ENCODE data around the gene ADGRG2.

ADGRG2 gene, protein sequence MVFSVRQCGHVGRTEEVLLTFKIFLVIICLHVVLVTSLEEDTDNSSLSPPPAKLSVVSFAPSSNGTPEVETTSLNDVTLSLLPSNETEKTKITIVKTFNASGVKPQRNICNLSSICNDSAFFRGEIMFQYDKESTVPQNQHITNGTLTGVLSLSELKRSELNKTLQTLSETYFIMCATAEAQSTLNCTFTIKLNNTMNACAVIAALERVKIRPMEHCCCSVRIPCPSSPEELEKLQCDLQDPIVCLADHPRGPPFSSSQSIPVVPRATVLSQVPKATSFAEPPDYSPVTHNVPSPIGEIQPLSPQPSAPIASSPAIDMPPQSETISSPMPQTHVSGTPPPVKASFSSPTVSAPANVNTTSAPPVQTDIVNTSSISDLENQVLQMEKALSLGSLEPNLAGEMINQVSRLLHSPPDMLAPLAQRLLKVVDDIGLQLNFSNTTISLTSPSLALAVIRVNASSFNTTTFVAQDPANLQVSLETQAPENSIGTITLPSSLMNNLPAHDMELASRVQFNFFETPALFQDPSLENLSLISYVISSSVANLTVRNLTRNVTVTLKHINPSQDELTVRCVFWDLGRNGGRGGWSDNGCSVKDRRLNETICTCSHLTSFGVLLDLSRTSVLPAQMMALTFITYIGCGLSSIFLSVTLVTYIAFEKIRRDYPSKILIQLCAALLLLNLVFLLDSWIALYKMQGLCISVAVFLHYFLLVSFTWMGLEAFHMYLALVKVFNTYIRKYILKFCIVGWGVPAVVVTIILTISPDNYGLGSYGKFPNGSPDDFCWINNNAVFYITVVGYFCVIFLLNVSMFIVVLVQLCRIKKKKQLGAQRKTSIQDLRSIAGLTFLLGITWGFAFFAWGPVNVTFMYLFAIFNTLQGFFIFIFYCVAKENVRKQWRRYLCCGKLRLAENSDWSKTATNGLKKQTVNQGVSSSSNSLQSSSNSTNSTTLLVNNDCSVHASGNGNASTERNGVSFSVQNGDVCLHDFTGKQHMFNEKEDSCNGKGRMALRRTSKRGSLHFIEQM

DNA sequence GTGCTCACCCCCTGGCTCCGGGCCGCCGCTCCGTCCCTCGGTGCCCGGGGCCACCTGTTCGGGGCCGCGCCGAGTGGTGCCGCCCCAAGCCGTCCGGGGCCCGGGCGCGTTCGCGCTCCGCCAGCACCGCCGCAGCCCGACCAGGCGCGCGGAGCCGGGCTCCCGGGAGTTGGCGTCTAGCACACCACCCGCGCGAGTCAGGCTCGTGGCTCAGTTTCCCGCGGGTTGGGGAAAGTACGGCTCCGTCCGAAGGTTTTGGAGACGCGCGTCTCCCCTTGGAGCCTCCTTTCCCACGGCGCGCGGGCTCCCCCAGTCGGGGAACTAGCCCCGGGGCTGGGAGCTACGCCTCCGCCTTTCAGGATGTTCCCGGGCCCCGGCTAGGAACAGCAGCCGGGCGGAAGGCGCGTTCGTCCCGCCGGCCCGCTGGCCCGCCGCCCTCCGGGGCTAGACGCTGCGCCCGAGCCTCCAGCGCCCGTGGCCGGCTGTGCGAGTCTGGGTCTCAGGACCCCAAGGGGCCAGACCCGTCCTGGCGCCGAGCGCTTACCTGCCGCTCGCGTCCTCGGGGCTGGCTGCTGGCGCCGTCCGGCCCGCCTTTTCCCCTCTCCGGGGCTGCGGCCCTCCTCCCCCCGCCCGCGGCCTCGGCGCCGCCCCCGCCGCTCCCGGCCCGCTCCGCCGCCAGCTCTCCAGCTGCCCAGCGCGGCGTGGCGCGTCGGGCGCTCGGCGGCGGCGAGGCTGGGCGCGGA is at the start of gene ADGRG2:
Gene ADGRG2, minus strand, starts transcription at position 571 of the 743 bp plus-strand sequence. CDS start 53,634 bp downstream, outside the sequence.
- Histone ChIP-seq H3K27me3 (peaks cover 91% of the 10 kb centered on the region), H3K9me3 (no peaks in the 10 kb centered on the region), H3K27ac (no peak within 1 kb of the TSS), H3K4me3 (ENCODE audit: low read depth in 1 of 2, low read length in 1 of 2) (peak within 1 kb of the TSS in 1 of 2 experiments; percentile 24), H3K36me3 (no peaks in the 10 kb centered on the region), H3K4me1 (ENCODE audit: control insufficient read depth in 1 of 2, insufficient read depth in 1 of 2, low read depth in 1 of 2, low read length in 1 of 2) (no peaks in the 10 kb centered on the region)
- TF ChIP-seq, protein P1, sequence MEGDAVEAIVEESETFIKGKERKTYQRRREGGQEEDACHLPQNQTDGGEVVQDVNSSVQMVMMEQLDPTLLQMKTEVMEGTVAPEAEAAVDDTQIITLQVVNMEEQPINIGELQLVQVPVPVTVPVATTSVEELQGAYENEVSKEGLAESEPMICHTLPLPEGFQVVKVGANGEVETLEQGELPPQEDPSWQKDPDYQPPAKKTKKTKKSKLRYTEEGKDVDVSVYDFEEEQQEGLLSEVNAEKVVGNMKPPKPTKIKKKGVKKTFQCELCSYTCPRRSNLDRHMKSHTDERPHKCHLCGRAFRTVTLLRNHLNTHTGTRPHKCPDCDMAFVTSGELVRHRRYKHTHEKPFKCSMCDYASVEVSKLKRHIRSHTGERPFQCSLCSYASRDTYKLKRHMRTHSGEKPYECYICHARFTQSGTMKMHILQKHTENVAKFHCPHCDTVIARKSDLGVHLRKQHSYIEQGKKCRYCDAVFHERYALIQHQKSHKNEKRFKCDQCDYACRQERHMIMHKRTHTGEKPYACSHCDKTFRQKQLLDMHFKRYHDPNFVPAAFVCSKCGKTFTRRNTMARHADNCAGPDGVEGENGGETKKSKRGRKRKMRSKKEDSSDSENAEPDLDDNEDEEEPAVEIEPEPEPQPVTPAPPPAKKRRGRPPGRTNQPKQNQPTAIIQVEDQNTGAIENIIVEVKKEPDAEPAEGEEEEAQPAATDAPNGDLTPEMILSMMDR (IDR thresholded peaks at IDR 0.05), result no peak

DNA sequence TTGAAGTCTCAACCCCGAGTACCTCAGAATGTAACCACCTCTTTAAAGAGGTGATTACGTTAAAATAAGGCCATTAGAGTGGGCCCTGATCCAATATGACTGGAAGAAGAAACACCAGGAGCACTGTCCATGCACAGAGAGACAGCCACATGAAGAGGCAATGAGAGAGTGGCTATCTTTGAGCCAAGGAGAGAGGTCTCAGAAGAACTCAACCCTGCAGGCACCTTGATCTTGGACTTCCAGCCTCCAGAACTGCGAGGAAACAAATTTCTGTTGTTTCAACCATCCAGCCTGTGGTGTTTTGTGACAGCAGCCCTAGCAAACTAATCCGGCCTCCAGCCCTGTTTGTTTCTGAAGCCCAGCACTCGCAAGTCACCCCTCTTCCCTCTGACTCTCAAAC is 46.3 kb upstream of the ADGRG2 start:
- Histone ChIP-seq H3K36me3 (no peaks in the 10 kb centered on the region), H3K4me3 (ENCODE audit: low read depth in 1 of 2, low read length in 1 of 2) (no peak overlapping the region), H3K27me3 (no peaks in the 10 kb centered on the region), H3K4me1 (ENCODE audit: control insufficient read depth in 1 of 2, insufficient read depth in 1 of 2, low read depth in 1 of 2, low read length in 1 of 2) (no peaks in the 10 kb centered on the region), H3K9me3 (no peaks in the 10 kb centered on the region), H3K27ac (no peak overlapping the region)
- TF ChIP-seq, protein P1 (IDR thresholded peaks at IDR 0.05), result no peak

DNA sequence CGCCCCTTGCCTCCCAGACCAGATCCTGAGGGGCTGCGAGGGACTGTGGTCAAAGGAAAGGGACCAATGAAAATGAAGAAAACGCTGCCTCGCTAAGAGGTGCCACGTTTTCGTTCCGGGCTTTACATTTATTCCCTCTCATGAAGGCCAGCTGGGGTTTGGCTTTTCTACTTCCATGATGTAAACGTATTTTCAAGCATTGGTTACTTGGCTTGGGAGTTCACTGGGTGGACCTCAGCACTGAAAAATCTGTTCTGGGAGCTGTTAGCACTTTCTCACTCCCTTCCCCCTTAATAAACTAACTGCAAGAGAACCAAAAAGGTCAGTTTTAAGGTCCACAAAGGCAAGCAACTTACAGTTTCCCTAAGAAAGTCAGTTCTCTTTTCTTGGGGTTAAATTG is 40.6 kb upstream of the ADGRG2 start:
- Histone ChIP-seq H3K36me3 (no peaks in the 10 kb centered on the region), H3K27ac (no peak overlapping the region), H3K4me1 (ENCODE audit: control insufficient read depth in 1 of 2, insufficient read depth in 1 of 2, low read depth in 1 of 2, low read length in 1 of 2) (no peaks in the 10 kb centered on the region), H3K27me3 (no peaks in the 10 kb centered on the region), H3K9me3 (no peaks in the 10 kb centered on the region), H3K4me3 (ENCODE audit: low read depth in 1 of 2, low read length in 1 of 2) (no peak overlapping the region)
- TF ChIP-seq, protein P1 (IDR thresholded peaks at IDR 0.05), result no peak

DNA sequence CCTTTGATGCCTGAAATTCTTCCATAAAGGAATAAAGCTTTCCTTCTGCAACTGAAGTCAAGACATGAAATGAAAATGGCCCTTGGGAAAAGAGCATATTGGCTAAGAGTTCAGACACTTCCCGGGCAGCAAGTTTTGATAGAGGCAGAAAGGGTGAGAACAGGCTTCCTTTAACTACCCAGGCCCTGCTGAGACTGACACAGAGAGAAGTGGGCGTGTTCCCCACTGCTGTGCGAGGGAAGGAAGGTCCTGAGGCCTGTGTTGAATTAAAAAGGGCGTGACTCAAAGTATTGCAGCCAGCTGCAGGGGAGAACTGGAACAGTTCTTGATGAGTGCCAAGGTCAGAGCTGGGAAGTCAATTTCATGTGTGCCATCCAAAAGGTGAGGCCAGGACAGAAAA is 33.9 kb upstream of the ADGRG2 start:
- Histone ChIP-seq H3K27ac (no peak overlapping the region), H3K4me1 (ENCODE audit: control insufficient read depth in 1 of 2, insufficient read depth in 1 of 2, low read depth in 1 of 2, low read length in 1 of 2) (no peaks in the 10 kb centered on the region), H3K27me3 (no peaks in the 10 kb centered on the region), H3K9me3 (no peaks in the 10 kb centered on the region), H3K4me3 (ENCODE audit: low read depth in 1 of 2, low read length in 1 of 2) (no peak overlapping the region), H3K36me3 (no peaks in the 10 kb centered on the region)
- TF ChIP-seq, protein P1 (IDR thresholded peaks at IDR 0.05), result no peak

DNA sequence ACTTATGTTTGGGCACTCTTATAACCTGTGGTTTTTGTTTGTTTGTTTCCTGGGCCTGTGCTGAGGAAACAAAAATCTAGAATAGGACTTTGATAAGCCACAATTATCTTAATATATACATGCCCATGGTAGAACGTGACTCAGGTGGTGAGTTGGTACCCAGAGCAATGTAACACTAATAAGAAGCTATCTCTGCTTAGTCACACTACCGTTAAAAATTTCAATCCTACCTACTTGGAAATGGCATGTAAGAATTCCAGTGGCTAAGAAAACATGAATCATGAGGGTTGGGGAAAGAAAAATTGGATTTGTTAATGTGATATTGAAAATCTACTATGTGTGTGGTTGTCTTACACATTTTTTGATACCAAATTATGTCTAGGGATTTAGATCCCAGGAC is 30.5 kb upstream of the ADGRG2 start:
- Histone ChIP-seq H3K36me3 (no peaks in the 10 kb centered on the region), H3K4me1 (ENCODE audit: control insufficient read depth in 1 of 2, insufficient read depth in 1 of 2, low read depth in 1 of 2, low read length in 1 of 2) (no peaks in the 10 kb centered on the region), H3K4me3 (ENCODE audit: low read depth in 1 of 2, low read length in 1 of 2) (no peak overlapping the region), H3K27ac (no peak overlapping the region), H3K9me3 (no peaks in the 10 kb centered on the region), H3K27me3 (no peaks in the 10 kb centered on the region)
- TF ChIP-seq, protein P1 (IDR thresholded peaks at IDR 0.05), result no peak
